Activated CD8-positive, alpha-beta memory T cell treated with anti-CD3 and anti-CD28 coated beads, Interleukin-2, amount 50 U/mL, for 4 hours (primary cell): ENCODE measurements around the gene PDCD6IP.
"Not testable (repeated sequence)": the region's sequence is repeated elsewhere in the genome, so short reads cannot be mapped to it uniquely, and the experiment has no call there.

Experiments used
- DNase-seq: peaks from one replicate; pipeline ENCODE4 v3.0.0-alpha.2; 2020

PDCD6IP gene

DNA sequence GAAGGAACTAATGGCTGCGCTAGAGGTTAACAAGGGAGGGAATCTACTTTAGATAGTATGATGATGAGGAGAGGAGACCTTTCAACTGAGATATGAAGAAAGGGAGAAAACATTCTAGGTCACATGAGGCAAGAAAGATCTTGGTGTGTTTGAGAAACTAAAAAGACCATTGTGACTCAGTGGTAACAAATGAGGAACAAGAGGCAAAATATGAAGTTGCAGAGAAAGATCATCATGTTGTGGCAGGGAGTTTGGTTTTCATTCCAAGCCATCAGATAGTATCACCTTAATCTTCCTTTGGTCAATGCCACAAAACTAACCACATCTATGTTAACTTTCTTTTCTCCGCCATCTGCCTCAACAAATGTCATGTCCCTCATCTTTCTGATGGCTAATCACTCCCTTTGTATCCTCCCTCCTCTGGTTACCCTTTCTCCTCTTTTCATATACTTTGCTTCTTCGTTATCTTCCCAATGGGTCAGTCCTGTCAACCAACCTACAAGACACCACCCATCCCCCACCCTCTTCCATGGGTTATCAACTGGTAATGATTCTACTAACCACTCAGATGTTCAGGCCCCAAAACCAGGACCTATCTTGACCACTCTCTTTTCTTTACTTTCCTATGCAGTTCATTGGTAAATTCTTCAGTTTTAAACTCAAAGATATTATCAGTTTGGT lies 2.4 kb upstream of the PDCD6IP start:
- DNase-seq, result no peak

DNA sequence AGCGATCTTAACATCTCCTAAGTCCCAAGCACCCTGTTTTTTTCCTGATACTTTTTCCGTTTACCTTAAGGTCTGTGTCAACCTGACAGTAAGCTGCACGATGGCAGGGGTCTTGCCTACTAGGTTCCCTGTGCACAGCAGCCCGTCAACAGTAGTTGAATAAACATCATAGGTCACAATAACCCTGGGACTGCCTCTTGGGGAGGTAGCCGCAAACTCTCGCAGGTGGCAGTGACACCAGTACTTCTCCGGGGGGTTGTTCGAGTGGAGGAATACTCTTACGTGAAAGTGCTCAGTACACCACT lies 365 bp upstream of the PDCD6IP start:
- no peak for DNase-seq

DNA sequence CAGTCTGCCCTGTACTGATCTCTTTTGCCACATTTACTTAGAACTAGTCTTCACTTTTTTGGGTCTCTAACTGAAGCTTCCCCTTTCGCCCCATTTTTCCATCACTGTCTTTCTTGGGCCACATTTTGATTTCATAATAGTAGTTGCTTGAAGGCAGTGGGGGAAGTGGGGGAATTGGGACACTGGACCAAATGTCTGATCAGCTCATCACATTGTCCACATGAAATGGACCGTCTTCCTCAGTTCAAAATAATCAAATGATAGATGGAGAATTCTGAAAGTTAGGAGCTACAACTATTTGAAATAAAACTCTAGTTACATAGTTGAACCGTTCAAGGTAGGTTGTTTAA lies 747 bp downstream of the PDCD6IP start:
- DNase-seq, result no peak

DNA sequence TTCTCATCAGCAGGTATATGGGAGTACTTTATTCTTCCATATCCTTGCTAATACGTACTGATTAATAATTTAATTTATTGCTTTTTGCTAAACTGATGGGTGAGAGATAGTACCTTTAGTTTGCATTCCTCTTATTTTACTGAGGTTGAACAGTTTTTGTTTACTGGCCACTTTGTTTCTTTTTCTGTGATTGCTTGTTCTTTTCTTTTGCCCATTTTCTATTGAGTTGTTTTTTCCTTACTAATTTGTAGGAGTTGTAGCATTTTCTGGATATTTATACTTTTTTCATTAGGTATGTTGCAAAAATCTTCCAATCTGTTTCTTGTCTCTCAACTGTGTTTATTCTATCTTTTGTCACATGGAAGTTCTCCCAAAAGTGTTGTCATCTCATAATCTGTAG lies 4.8 kb downstream of the PDCD6IP start:
- no peak for DNase-seq

DNA sequence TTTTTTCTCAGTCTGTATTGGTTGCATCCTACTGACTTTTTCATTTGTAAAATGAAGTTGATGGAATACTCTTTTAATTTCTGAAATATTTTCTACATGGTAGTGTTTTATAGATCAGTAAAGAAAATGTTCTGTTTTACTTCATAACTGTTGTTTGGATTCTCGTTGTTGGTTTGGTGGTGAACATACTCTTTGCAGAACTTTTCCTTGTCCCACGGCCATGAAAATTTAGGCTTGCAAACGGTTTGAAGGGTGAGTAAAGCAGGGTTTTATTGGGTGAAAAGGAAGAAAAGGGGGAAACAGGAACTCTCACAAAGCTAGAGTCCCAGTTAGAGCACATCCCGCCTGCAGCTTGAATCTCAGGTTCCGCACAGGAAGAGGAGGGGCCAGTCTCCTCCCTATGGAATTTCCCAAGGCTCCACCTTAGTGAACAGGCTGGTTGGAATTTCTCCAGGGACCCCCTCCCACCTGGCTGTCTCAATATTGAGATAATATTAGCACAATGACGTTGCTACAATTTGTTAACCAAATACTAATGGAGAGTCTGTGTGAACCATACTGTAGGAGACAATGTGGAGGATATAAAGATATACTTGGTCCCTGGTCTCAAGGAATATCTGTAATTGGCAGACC lies 5.6 kb downstream of the PDCD6IP start:
- DNase-seq, result no peak

DNA sequence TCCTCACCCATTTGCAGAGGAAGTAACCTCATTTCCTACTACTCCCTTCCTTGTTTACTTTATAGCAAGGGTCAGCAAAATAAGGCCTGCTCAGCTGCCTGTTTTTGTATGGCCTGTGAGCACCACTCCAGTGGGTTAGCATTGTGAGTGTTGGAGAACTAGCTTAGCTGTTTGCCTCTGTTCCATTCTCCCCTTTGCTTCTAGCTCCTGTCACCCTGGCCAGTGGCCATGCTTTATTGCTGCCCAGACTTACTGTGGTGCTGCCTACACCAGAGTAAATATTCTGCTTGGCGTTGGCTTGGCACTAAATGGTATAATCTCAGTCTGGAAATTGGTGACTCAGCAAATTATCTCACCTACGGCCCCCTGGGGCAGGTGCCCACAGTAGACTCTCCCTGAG lies 8.8 kb downstream of the PDCD6IP start:
- DNase-seq, result no peak

DNA sequence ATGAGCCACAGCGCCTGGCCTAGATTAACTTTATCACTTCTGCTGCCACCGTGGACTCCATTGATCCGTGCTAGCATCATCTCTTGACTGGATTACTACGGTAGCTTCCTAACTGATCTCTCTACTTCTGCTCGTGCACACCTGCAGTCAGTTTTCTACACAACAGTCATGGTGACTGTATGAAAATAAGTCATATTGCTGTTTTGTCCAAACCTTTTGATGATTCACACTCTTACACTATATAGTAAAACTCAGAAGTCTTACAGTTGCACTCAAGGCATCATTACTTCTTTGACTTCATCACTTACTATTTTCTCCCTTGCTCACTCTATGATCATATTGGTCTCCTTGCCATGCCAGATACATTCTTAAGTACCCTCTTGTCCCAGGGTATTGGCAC lies 10.1 kb downstream of the PDCD6IP start:
- no peak for DNase-seq

DNA sequence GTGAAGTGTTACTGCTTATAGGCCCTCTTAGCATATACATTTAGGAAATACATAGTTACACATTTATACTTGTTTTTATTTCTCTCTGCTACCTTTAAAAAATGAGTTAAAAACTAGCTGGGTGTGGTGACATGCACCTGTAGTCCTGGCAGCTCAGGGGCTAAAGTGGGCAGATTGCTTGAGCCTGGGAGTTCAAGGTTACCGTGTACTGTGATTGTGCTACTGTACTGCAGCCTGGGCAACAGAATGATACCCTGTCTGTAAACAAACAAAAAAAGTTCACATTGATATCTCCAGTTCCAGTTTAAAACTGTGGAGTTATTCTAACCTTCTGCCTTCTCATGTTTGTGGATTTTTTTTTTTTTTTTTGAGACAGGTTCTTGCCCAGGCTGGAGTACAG lies 12.1 kb downstream of the PDCD6IP start:
- no peak for DNase-seq

DNA sequence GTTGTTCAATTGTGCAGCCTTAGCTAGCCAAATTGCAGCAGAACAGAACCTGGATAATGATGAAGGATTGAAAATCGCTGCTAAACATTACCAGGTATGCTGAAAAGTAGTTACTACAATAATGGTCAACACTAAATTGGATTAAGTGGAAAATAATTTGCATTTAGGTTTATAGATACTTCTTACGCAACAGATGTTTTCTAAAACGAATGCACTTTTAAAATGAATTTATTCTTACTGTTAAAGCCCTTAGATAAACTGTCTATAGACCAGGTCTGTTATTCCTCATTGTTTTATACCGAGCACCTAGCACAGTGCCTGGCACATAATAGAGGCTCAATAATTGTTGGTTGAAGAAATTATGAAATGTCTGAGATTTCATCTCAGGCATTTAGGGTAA lies 23.6 kb downstream of the PDCD6IP start:
- DNase-seq, result no peak

DNA sequence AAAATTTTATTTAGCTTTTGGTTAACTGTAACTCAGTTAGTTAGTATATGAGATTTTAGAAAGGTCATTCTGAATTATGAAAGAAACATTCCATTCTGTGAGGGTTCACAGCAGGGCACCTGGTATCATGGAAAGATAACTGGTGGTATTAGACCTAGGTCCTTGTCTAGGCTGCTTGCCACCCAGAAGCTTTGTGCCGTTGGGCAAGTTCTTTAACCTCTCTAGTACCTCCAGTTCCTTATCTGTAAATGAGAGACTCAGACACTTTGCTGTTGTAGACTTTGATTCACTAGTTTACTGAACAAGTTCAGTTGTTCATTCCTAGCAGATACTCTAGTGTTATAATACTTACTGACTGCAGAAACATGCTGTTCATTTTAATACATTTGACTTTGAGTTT lies 25.4 kb downstream of the PDCD6IP start:
- no peak for DNase-seq

DNA sequence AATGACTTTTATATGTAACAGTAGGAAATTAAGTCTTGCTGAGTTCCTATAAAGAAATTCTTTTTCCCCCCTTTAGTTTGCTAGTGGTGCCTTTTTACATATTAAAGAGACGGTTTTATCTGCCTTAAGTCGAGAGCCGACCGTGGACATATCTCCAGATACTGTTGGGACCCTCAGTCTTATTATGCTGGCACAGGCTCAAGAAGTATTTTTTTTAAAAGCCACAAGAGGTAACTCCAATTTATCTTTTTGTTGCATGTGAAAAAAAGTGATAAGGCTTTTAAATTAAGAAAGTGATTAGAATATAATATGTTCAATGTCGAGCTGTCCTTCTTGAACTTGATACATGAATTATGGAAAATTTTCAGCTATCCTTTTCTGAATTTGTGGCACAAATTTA lies 26.7 kb downstream of the PDCD6IP start:
- no peak for DNase-seq

DNA sequence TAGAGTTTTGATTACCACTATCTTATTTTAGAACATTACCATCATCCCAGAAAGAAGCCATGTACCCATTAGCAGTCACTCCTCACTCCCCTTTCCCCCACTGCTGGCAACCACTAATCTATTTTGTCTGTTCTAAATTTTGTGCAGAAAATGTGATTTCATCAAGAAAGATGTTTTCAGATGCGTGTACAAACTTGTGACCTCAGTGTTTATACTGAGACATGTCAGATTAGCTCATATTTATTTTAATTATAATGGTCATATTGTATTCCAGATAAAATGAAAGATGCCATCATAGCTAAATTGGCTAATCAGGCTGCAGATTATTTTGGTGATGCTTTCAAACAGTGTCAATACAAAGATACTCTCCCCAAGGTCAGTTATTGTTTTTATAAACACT lies 27.8 kb downstream of the PDCD6IP start:
- no peak for DNase-seq

DNA sequence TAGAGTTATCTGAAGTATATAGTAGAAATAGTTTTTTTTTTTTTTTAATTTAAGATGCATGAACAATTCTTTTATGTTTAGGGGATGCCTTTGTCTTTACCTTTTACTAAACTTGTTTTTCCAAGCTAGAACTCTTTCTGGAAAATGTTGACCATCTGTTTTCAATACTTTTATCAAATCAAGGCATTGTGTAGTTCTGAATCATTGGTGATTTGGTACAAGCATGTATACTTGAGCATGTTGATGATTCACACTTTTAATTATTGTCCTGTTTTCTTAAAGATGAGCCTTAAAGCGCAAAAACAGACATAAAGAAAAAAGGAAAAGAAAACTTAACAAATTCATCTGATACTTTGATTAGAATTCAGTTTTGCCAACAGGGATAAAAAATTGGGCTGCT lies 28.3 kb downstream of the PDCD6IP start:
- no peak for DNase-seq

DNA sequence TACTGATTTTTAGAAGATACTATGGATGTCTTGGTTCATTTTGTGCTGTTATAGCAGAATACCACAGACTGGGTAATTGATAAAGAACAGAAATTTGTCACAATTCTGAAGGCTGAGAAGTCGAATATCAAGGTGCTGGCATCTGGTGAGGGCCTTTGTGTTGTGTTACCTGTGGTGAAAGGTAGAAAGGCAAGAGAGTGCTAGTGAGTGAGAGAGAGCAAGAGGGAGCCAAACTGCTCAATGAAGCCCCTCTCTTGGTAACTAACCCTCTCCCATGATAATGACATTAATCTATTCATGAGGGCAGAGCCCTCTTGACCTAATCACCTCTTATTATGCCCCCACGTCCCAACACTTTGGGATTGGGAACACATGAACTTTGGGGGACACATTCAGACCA lies 31.3 kb downstream of the PDCD6IP start:
- no peak for DNase-seq

DNA sequence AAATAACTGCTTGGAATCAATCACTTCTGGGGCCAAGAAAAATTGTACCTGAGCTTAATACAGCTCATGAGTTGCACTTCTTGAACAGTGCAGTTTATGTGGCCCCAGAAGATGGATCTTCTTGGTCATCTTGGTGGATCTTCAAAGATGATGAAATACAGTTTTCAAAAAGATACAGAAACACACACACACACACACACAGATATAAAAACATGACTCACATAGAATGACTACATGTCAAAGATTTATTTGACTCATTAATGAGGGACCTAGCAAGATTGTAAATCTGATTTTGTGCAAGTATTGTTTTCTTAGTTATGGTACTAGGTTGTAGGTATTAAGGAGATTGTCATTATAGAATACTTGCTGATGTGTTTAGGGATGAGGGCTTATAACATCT lies 32.6 kb downstream of the PDCD6IP start:
- DNase-seq, result no peak

DNA sequence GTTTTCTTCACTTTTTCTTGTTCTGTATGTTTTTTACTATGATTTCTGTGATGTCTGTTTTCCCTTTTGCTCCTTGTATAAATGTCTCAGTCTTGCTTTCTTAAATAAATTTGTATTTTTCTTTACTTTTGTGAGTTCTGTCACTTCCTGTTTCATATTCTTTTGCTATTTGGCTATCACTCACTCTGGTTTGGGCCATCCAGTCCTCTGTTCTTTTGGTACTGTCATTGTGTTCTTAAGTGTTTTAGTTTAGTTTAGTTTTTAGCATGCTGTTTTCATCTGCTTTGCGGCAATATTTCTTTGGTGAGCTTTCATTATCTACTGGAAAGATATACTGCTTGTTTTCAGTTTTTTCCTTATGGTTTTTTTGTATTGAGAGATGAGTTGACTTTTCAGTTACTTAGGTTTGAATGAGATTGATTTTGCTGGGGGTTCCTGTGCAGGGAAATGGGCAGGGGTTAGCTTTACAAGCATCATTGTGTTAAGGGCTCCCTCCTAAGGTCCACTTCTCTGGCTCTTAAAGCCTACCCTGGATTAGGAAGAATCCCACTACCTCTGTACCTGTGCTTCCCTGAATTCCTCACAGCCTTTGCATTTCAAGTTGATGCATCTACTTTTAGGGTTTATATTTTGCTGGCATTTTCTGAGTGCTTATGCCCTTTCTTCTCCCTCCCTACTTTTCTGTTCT lies 35.1 kb downstream of the PDCD6IP start:
- no peak for DNase-seq

DNA sequence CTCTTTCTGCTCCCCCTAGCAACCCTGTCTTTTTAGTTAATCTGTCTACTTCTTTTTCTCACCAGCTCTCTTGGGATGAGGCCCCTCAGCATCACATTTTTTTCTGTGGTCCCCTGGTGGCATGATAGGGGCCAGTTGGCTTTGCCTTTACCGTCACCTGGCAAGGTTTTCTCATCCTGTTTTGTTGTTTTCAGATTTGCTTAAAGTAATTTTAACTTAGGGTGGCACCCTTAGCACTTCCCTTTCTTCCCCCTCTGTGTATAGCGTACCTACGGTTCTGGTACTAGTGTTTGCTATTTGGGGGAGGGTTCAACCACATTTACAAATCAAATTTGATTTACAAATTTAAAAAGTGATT lies 35.6 kb downstream of the PDCD6IP start:
- DNase-seq, result no peak

DNA sequence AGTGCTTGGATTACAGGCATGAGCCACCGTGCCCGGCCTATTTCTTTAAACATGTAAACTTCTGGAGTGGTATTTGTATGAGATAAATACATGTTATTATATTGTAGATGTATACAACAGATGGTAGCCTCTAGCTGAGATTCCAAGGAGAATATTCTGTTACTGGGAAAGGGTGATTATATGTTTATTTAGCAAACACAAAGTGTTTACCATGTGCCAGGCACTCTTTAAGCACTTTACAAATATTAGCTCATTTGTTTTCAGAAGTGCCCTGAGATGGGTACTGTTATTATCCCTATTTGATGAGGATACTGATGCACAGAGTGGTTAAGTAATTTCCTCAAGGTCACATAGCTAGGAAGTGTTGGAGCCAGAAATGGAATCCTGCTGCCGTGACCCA lies 38.8 kb downstream of the PDCD6IP start:
- not testable (repeated sequence) for DNase-seq

DNA sequence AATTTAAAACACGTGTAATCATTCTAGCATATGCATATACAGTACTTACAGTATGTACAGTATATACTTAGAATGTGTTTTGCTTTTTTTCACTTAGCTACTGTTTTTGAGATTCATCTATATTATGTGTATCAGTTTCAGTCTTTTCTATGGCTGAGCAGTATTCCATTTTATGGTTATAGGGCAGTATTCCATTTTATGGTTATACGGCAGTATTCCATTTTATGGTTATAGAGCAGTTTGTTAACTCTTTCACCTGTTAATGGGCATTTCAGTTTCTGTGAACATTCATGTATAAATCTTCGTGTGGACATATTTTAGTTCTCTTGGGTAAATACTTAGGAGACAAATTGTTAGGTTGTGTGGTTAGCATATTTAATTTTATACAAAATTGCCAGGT lies 40.9 kb downstream of the PDCD6IP start:
- DNase-seq, result no peak

DNA sequence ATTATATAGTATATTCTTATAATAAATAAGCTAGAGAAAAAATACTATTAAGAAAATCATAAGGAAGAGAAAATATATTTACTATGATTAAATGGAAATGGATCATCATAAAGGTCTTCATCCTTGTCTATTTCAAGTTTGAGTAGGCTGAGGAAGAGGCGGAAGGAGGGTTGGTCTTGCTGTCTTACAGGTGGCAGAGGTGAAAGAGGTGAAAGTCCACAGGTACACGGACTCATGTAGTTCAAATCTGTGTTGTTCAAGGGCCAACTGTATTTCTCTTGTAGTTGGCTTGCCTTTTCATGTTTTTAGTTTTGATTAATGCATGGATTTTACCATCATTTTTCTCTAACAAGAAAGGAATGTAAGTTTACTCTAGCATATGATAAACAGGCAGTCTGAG lies 41.7 kb downstream of the PDCD6IP start:
- DNase-seq, result no peak

DNA sequence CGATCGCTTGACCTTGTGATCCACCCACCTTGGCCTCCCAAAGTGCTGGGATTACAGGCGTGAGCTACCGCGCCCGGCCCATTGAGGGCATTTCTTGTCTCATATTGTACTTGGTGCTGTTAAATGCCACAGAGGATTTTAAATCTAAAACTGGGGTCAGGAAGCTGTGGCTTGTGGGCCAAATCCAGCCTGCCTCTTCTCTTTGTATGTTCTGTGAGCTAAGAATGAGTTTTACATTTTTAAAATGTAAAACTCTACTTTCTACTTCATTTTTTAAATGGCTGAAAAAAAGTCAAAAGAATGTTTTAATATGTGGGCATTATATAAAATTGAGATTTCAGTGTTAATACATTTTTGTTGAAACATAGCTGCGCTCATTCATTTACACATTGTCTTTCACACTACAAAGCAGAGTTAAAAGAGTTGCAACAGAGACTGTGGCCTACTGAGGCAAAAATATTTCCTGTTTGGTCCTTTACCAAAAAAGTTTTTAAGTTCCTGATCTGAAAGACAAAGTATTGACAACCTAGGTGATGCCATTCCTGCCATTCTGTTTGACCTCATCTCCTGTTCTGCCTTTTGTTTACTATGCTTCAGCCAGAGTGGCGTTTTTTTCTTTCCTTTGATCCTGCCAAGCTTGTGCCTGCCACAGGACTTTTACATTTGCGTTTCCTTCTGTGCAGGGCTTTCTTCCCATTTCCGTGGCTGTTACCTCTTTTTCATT lies 50.4 kb downstream of the PDCD6IP start:
- DNase-seq, result no peak

DNA sequence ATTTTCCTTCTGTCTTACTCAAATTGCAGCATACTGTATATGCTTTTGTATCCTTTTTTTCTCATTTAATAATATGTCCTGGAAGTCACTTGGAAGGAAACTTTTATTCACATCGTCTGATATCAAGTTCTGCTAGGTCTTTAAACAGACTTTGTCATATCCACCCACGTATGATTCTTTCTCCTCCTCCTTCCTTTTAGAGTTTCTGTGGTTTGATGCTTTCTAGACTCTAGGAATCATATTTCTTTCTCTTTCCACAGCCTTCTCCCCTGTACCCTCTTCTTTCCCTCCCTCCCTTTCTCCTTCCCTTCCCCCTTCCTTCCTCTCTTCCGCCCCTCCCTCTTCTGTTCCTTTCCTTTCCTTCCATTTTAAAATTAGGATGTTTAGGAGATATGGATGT lies 52.2 kb downstream of the PDCD6IP start:
- DNase-seq, result not testable (repeated sequence)

DNA sequence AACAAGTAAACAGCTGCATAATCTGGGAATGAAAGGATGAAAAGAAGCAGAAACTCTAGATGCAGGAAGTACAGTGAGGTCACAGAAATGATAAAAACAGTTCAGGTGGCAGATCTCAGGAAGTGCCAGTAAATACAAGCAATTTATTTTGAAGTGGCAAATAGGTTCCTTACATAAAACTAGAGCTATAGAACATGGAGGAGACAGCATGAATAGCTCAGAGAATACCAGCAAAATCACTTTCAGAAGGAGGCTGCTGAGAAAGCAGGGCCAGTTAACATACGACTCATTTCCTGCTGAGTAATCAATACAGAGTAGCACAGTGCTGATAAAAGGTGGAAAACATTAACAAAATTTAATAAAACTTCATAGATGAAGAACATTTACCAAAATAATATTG lies 57.0 kb downstream of the PDCD6IP start:
- DNase-seq, result not testable (repeated sequence)

DNA sequence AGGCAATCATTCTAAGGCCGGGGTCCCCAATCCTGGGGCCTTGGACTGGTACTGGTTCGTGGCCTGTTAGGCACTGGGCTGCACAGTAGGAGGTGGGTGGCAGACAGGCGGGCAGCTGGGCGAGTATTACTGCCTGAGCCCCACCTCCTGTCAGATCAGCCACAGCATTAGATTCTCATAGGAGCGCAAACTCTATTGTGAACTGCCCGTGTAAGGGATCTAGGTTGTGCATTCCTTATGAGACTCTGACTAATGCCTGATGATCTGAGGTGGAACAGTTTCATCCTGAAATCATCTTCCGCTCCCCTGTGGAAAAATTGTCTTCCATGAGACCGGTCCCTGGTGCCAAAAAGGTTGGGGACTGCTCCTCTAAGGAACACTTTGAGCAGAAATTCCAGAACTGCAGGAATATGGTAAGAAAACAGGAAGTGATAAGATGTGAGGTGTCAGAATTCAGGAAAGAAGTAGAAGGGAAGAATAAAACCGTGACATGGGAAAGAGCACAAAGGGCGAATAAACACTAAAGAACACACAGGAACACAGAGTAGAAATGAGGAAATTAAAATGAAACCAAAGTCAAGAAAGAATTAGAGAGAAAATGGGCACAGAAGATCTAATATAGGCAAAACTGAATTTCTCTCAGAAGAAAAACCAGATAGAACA lies 57.6 kb downstream of the PDCD6IP start:
- DNase-seq, result no peak
